Transverse colon (tissue), 3 donors: ENCODE measurements around the gene KRTAP10-11.

Experiments
- CTCF ChIP-seq, 5 experiments: fragments of 200-600 bp in 3 of 5; fragments of 450-650 bp in 2 of 5; sonication (generic) in 3 of 5; IDR thresholded peaks; 1 replicate in 2 of 5; 2 replicates in 3 of 5; pipeline ENCODE4 v1.5.1; 2016 to 2017; ENCODE audit warnings: antibody characterized with exemption in 5 of 5, inconsistent platforms in 3 of 5, mild to moderate bottlenecking in 2 of 5, moderate library complexity in 1 of 5
- EP300 ChIP-seq: sonication (generic); formaldehyde crosslinking; IDR thresholded peaks from one replicate; pipeline ENCODE4 v1.6.1; 2017; ENCODE audit warnings: antibody characterized with exemption, low read depth
- POLR2A ChIP-seq: fragments of 450-650 bp; IDR thresholded peaks from one replicate; pipeline ENCODE4 v1.6.1; 2016; ENCODE audit warnings: antibody characterized with exemption, mild to moderate bottlenecking, moderate library complexity

- TF ChIP-seq CTCF (IDR thresholded peaks at IDR 0.05) (no peak), EP300 (no peak), POLR2A (no peak)
These were observed 24.6 kb downstream of the KRTAP10-11 start for GRCh38 chr21:44670642-44671432.
